Activated CD4-positive, alpha-beta T cell treated with anti-CD3 and anti-CD28 coated beads for 4 hours (primary cell): ENCODE measurements around the gene SEC62.
A peak's percentile ranks its signal among the peaks of the same experiment; 100 is the strongest.
"Not testable (repeated sequence)": the region's sequence is repeated elsewhere in the genome, so short reads cannot be mapped to it uniquely, and the experiment has no call there.

Experiments used
- DNase-seq, 2 donors: peaks; one replicate each; pipeline ENCODE4 v3.0.0-alpha.2; 2020

Gene SEC62

DNA sequence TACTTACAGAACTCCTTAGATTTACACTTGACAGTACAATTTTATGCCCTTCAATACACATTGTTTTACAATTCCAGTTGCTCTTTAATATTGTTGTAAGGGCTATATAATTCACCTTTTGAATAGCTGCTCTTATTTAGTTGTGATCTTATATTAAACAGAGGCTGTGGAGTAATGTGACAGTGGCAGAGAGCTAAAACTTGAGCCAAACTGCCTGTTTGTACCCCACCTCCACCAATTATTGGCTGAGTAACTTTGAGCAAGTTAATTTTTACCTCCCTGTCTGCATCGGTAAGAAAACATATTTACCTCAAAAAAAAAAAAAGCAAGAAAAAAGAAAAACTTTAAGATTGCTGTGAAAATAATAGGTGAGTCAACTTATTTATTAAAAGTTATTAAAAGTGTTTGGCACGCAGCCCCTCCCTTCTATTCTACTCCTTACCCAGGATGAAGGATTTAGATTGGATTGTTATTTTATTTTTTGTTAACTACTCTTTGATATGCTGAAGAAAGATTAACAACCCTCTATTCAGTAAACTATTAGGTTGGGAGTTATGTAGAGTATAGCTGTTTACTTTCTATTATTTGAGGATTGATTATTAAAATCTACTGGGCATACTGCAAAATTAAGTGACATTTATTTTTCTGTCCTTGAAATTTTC, 1.7 kb downstream of the SEC62 start:
- no peak for DNase-seq

DNA sequence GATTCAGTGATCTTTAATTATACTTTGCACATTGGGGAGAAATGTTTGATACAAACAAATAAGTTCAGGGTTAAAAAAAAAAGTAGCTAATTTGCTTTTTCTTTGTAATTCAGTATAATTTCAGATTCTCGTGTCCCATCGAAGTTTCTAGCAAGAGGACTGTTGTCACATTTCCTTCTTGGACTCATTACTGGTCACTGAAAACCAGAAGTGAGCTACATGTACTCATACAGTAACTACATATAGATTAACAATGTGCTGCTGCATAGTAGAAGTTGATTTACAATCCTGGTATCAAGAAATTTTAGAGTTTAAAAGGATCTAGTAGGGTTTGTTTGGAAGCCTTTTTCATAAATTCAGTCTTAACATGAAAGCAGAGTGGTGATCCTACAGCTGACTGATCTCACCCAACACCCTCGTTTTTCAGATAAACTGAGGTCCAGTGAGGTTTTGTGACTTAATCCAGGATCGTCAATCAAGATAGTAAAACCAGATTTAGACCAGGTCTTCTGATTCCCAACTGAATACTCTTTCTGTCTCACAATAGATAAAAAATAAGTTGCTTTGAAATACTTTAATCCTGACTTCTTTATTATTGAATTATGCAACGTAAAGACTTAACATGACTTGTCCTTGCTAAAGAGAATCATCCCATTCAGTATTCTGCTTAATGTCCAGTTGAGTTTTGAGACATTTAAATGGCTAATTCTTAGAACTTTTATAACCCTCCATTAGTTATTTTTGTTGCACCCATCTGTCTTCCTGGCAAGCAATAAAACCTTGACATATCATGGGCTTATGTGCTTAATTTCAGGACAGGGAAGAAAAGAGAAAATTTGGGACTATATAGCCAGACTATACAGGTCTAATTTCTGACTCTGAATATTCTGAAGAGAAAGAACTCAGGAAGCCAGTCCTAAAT, 2.8 kb downstream of the SEC62 start:
- no peak for DNase-seq

DNA sequence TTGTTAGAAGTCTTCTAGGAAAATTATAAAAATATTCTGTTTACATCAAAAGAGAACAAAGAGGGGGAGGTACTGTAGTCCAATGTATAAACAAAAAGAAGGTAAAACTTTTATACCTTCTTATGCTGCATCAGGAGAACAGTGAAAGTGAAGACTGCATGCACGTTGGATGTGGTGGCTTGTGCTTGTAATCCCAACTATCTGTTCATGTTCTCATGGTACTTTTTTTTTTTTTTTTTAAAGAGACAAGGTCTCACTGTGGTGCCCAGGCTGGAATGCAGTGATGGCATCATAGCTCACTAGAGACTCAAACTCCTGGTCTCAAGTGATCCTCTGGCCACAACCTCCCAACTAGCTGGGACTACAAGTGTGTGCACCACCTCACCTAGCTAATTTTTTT, 4.2 kb downstream of the SEC62 start:
- no peak for DNase-seq

DNA sequence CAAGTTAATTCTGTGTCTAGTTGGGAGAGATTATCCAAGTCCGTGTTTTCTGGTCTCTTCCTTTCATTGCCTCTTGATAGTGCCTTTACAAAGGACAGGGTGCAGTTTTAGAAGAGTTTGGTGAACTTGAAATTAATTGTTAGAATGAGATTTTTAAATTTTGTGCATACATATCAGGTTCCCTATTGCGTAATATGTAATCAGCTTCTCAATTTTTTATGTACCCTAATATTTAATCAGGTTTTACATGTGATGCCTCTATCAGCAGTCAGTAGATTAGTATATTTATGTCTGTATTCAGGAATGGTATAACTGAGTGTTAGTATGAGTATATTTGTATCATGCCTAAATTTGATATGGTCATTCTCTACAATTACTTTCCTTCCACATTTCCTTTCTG, 4.9 kb downstream of the SEC62 start:
- no peak for DNase-seq

DNA sequence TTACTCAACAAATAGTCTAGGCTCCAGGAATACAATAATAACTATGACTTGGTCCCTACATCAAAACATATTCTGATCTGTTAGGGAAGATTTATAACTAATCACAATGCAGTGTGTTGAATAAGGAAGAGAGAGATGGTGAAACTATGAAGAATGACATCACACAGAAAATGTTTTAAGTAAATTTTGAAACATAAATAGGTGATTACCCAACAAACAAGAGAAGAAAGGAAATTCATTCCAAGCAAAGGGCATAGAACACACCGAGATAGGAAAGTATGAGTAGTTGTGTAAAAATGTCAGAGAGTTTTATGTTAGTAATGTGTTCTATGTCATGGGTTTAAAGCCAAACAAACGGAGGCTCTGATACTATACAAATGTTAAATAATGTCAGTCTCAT, 13.4 kb downstream of the SEC62 start:
- no peak for DNase-seq

DNA sequence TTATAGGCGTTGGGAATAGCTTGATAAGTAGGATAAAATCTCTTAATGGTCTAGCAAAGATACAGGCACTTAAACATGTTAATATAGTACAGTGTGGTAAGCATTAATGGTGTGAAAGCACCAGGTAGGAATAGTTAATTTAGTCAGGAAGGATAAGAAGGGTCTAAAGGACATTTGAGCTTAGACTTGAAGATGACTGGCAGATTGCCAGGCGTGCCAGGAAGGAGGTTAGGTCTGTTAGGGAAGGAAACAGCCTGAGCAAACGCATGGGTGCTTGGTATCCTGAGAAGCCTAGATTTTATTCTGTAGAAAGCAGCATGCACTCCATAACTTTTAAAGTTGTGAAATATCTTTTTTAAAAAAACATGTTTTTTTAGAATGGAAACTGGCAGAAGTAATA, 17.7 kb downstream of the SEC62 start:
- DNase-seq = no peak

DNA sequence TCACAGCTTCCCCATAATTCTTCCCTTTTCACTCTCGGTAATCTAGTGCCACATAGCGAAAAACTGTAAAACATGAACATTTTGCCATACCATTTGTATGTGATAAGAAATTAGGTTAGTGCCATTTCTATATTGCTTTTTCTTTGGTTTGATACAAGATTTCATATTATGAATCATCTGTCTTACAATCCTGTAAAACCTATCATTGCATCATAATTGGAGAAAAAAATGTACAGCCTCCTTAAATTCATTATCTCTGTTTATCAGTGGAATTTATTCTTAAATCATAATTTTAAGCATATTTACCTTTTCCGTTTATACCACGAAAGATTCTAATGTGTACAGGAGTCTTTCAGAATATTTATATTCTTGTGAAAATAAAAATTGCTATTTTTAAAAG, 23.8 kb downstream of the SEC62 start:
- no peak for DNase-seq

DNA sequence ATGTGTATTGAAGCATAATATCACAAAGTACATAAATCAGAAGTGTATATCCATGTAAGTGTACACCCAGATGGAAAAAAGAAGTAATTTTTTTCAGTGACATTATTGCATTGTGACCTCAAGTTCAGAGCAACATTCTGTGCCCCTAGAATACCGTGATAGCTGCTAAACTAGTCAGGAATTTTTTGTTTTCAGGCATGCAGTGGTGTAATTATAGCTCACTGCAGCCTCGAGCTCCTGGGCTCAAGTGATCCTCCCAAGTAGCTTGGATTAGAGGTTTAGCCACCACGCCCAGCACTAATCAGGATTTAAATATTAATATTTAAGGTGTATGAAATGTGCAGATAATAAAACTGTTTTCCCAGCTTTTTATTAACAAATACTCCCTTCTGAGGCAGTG, 25.5 kb downstream of the SEC62 start:
- no peak for DNase-seq

DNA sequence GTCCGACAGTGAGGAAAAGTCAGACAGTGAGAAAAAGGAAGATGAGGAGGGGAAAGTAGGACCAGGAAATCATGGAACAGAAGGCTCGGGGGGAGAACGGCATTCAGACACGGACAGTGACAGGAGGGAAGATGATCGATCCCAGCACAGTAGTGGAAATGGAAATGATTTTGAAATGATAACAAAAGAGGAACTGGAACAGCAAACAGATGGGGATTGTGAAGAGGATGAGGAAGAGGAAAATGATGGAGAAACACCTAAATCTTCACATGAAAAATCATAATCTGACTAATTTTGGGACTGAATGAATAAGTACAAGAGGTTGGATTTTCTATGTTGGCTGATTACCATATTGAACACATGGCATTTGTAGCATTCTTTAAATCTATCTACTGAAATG, 26.2 kb downstream of the SEC62 start:
- no peak for DNase-seq

DNA sequence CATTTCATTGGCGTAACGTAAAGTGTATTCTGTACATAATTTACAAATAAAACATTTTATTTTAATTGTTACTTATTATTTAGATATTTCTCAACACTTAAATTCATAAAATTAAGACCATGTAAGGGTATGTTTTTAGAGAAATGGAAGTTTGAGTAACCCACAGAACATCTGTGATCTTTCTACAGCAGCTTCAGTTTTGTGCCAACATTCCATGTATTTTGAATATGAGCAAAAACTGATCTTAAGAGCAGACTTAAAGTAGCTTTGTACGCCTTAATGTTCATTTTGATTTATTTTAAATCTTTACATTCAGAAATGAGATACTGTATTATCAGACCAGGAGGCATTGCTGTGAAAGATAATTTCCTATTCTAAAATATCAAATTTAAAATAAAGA, 27.2 kb downstream of the SEC62 start:
- DNase-seq = no peak

DNA sequence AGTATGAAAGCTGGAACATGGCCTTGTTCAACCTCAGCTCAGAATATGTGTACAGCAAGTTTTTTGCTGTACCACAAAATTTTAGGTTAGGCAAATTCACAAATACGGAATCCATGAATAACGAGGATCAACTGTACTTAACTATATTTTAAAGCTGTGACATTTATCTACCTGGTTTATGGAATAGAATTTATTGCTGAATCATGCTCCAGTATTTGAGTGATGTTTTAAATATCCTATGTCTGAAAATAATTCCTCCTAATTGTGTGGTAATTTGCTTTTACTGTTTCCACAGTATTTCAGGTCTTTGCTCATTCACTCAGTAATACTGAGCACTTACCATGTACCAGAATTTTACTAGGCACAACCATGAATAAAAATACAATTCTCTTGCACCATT, 29.5 kb downstream of the SEC62 start:
- DNase-seq = no peak

DNA sequence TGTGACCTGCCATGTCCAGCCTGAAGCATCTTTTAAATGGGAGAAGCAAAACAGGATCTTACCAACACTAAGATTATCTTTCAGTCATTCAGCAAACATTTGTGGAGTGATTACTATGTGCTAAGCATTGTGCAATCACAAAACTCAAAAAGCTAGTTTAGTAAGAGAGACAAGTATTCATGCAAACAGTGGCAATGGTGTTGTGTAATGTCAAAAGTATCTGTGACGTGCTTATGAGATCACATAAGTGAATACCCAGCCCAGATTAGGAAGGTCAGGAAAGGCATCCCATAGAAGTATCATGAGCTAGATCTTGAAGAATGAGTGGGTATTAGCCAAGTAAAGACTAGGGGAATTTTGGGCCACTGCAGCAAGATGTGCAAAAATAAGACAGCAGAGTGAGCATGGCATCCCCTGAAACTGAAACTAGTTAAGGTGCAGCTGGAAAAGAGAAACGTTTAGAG, 32.1 kb downstream of the SEC62 start:
- no peak for DNase-seq

DNA sequence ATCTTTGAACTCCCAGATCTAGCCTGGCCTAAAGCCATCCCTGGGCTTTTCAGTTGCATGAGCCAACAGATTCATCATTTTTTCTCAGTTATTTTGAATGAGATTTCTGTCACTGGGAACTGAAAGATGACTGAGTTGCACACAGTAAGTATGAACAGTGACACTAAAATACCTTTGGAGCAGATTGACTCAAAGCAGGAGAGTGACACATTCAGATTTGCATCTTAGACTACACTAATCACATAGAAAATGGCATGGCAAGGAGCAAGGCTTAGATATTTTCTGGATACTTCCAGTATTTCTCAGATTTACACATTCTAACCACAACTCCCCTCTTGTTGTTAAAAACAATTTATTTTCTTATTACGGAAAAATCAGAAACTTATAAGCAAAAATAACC, 32.8 kb downstream of the SEC62 start:
- no peak for DNase-seq

DNA sequence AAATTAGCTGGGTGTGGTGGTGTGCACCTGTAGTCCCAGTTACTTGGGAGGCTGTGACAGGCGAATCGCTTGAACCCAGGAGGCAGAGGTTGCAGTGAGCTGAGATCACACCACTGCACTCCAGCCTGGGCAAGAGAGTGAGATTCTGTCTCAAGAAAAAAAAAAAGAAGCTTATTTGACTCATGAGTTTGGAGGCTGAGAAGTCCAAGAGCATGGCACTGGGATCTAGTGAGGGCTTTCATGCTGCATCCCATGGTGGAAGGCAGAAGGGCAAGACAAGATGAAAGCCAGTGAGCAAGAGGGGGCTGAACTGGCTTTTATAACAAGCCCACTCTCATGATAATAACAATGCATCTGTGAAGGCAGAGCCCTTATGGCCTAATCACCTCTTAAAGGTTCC, 33.4 kb downstream of the SEC62 start:
- no peak for DNase-seq

DNA sequence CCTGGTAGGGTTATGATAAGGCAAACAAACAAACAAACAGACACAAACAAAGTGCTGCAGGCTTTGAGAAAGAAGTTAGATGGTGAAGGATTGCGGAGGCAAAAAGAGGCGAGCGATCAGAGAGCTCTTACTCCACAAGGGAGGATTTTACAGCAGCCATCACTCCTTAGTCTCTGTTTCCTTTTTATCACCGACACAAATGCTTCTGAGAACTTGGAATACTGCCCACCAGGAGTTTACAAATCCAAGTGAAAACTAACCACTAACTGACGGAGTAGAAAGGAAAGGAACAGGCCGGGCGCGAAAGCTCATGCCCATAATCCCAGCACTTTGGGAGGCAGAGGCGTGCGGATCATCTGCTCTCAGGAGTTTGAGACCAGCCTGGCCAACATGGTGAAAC, 35.6 kb downstream of the SEC62 start:
- DNase-seq = no peak

DNA sequence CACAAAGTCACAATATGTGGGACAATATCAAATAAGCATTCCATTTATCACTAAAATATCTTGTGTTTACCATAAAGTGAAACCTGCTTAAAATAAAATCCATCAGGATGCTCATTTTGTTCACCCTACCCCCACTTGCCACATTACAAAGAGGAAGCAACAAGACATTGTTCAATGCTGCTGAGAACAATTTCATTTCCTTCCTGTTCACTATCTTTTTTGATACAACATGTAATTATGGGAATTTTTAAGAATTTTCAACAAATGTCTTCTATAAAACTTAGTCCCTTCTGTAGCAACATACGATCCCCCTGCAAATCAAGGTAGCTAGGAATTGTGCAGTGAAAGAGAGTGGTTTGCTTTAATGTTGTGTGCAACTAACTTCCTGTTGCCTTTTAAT, 36.3 kb downstream of the SEC62 start:
- DNase-seq = no peak

DNA sequence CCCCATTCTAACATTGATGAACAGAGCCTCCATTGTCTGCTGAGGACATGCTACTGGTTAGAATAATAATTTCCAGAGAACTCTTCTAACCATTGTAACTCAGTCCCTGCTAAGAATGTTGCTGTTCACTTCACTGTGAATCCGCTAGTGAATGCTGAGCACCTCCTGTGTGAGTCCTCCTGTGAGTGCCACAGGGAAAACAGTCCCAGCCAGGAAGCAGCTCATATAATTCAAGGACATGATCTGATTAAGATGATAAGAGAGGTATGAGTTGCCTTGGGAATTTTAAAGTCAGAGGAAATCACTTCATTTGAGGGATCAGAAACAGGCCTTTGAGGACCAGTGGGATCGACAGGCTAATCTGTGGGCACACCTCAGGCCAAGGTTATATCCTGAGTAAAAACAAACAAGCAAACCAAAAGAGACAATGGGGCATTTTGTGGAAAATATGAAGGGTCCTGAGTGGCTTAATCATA, 37.3 kb downstream of the SEC62 start:
- no peak for DNase-seq

DNA sequence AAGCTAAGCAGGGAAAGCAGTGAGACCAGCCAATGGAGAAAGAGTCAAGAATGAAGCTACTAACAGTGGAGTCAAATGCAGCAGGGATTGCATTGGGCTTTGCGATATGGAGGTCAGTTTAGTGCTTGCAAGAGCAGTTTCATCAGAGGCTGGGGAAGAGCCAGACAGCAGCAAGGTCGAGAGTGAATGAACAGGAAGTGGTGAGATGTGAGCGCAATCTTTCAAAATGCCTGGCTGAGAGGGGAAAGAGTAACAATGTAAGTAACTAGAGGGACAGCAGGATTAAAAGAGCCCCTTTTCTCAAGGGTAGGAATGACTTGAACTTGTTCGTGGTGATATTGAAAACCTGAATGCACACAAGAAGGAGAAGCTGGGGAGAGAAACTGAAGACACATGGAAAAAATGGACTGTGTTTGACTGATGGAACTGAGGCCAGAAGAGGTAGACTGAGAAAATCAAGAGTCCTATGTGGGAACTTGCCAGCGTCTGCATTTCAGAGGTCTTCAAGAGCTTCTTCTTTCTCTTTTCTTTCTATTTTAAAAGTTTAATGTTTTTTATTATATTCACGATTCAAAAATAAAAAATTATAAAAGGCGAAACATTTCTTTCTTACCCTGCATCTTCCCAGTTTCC, 40.5 kb downstream of the SEC62 start:
- peak; percentile 6 to 9 for DNase-seq

DNA sequence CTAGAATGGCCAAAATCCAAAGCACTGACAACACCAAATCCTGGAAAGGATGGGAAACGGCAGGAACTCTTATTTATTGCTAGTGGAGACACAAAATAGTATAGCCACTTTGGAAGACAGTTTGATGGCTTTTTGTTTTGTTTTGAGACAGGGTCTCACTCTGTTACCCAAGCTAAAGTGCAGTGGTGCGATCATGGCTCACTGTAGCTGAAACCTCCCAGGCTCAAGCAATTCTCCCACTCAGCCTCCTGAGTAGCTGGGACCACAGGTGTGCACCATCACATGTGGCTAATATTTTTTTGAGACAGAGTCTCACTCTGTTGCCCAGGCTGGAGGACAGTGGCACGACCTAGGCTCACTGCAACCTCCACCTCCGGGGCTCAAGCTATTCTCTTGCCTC, 43.9 kb downstream of the SEC62 start:
- no peak for DNase-seq

DNA sequence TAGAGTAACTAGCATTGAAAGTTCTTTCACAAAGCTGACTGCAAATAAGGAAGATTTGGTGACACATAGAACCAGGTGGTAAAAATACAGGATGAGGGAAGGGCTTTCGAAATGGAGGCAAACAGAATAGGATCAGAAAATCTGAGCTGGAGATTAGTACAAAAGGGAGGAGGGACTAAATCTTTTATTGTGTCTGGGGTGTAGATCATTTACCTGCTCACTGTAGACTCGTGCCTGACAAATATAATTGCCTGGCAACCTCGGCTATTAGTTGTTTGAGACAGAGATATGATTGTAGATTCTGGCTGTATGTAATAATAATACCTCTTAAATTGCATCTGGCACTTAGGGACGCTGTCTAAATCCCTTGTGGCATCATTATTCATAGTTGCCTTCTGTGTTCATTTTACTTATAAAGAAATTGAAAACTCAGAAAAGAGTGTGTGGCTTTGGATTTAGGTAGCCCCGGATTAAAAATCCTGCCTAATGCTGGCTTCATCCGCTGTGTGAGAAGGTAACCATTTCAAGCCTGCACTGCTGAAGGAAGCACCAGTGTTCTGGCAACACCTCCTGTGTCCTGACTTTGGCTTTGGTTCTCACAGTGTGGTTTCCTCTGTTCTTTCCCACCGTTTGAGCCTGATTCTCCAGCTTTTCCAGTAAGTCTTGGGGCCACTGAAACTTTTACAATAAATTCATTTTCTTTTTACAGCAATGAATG, 46.2 kb downstream of the SEC62 start:
- DNase-seq = no peak

DNA sequence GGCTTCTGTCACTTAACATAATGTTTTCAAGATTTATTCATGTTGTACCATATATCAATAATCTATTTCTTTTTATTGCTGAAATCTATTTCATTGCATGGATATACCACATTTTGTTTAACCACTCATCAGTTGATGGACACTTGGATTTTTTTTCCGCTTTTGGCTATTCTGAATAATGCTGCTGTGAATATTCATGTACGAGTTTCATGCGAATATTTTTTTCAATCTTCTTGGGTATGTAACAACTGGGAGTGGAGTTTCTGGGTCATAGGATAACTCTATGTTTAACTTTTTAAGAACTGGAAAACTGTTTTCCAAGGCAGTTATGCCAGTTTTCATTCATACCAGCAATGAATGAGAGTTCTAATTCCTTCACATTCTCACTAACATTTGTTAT, 49.5 kb downstream of the SEC62 start:
- DNase-seq = no peak

DNA sequence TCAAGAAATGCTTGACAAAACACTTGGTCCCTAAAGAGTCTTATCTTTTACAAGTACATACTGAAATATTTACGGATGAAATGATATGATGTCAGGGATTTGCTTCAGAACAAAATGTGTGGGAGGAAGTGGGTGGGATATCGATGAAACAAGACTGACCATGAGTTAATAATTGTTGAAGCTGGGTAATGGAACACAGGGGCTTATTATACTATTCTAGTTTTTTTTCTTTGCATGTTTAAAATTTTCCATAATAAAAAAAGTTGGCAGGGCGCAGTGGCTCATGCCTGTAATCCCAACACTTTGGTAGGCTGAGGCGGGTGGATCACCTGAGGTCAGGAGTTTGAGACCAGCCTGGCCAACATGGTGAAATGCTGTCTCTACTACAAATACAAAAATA, 52.7 kb downstream of the SEC62 start:
- DNase-seq = not testable (repeated sequence)

DNA sequence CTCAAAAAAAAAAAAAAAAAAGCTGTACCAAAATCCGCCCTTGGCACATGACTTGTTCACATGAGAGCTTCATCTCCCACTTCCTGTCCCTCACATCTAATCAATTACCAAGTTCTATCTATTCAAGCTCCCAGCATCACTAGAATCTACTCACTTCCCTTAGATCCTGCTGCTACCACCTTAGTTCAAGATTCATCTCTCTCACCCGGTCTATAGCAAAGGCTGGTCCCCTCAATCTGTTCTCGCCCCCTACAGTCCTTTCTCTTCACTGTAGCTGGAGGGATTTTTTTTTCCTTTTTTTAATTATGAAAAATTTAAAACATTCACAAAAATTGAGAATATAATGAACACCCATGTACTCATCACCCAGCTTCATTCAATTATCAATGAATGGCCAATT, 54.5 kb downstream of the SEC62 start:
- DNase-seq = no peak
